D721Med (cell line): Measurements from ENCODE around the gene VSTM2A.

ENCODE experiments used
- DNase-seq: peaks from one replicate; pipeline ENCODE4 v3.0.0; 2011; ENCODE audit warnings: low spot score; ENCODE audit not compliant: insufficient read length
- FAIRE-seq: peaks from 2 replicates; lab custom pipeline; 2011; peaks lifted over from hg19 to GRCh38; lab: Jason Lieb, UNC
- TF ChIP-seq, protein P1 (sequence below): IDR thresholded peaks from 2 replicates; pipeline ENCODE4 v1.5.1; 2012; ENCODE audit warnings: mild to moderate bottlenecking, control low read depth; ENCODE audit not compliant: insufficient read depth; ENCODE audit errors: missing control alignments

The VSTM2A gene

DNA sequence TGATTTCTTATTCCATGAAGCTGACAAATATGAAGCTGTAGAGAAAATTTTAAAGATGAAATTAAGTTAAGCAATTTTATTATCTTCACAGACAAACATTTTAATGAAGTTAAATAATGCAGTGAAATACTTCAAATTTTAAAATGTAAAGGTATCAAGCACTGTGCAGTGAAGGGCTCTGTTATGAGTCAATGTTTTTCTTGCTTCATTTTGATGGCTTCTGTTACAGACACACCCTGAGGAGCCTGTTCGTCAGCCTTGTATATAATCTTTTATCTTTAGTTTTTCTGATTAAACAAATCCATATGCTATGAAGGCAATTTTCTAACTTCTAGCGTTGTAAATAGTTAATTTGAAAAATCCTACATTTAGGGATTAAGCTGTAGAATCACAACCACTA, 18.5 kb downstream of the VSTM2A start:
- FAIRE-seq (no peak), DNase-seq (no peak)
- TF ChIP-seq, protein P1, sequence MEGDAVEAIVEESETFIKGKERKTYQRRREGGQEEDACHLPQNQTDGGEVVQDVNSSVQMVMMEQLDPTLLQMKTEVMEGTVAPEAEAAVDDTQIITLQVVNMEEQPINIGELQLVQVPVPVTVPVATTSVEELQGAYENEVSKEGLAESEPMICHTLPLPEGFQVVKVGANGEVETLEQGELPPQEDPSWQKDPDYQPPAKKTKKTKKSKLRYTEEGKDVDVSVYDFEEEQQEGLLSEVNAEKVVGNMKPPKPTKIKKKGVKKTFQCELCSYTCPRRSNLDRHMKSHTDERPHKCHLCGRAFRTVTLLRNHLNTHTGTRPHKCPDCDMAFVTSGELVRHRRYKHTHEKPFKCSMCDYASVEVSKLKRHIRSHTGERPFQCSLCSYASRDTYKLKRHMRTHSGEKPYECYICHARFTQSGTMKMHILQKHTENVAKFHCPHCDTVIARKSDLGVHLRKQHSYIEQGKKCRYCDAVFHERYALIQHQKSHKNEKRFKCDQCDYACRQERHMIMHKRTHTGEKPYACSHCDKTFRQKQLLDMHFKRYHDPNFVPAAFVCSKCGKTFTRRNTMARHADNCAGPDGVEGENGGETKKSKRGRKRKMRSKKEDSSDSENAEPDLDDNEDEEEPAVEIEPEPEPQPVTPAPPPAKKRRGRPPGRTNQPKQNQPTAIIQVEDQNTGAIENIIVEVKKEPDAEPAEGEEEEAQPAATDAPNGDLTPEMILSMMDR: no peak

DNA sequence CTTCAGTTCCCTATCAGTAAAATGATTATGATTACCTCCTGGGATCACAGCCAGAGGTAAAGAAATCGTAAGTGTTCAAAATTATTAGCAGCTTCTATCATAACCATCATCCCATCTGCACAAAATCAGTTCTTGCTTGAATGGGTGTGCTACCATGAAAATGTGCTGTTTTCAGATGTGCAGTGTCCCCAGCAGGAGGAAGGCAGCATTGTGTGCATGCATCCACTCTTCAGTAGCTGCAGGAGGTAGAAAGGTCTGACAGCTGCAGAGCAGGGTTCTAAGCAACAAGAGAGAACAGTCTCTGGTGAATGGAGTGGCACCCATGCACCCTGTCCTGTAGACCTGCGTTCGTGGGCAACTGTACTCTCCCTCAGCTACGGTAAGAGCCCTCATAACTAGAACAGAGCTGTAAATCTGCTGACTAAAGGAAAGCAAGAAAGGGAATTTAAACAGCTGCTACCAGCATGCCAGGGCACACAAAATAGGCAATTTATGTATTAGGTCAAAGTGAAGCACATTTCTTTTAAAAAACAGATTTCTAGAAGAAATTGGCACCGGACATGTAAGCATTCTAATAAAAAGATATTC, 21.2 kb downstream of the VSTM2A start:
- TF ChIP-seq, protein P1: no peak
- no peak for FAIRE-seq
- DNase-seq: no peak

DNA sequence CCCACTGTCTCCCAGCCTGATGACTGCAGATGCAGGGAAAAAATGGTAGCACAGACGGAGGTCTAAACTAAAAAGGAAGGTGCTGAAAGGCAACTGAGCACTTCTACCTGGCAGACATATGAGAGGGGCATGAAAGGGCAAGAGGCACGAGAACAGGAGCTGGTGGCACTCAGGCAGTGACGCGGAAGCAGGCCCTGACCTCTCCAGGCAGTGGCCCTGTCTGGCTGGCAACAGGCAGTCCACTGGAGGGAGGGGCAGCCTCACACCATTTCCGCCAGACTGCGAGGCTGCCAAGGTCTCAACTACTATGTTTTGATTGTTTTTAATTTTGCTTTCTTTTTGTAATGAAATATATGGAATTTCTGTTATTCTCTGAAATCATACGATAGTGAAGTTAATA, 23.3 kb downstream of the VSTM2A start:
- TF ChIP-seq, protein P1: no peak
- DNase-seq: no peak
- no peak for FAIRE-seq

DNA sequence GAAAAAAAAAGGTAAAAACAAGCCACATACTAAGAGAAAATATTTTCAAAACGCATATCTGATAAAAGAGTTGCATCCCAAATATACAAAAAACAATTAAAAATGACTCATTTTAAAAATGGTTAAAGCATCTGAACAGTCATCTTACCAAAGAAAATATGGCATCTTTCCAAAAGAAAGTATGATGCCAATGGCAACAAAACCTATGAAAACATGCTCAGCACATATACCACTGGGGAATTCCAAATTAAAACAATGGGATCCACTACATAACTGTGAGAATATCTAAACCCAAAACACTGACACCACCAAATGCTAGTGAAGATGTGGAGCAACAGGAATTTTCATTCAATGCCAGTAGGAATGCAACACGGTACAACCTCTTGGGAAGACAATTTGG, 39.3 kb downstream of the VSTM2A start:
- no peak for DNase-seq
- FAIRE-seq: no peak
- TF ChIP-seq, protein P1: no peak

DNA sequence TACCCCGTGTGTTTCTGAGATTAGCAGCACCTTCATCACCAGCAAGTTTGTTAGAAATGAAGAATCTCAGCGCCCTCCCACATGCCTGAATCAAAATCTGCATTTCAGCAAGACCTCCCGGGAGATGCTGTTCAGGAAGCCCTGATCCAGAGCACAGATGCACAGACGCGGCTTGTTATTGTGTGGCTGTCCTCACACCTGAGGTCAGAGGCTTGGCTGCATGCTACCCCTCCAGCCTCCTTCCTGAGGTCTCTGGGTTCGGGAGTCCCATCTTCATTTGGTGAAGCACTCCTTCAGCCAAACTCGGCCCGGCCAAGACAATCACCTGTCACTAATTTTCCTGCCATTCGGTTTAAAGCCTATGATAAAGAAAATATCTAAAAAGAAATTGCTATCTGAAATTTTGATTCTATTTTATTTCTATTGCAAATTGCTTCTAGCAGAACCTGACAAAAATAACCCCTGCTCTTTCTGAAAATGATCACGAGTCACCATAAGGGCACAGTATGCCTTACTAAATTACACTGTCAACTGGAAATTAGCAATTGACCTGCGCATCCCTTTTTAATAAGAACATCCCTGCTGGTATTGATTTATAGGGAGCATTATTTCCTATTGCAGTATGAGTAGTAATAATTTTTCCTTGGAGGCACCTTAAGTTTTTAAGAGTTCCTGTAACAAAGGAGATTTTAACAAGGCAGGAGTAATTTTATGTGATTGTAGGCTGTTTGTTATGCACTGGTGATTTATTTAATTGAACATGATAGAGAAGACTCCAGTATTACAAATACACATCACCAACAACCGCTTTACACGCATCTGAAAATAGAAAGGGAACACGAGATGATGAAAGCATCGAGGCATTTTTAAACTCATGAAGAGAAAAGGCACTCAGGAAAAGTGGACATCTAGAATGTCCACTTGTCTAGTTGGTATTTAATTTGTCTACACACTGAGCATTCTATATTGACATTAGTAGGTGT, 49.5 kb downstream of the VSTM2A start:
- FAIRE-seq: no peak
- TF ChIP-seq, protein P1: no peak
- DNase-seq: no peak

DNA sequence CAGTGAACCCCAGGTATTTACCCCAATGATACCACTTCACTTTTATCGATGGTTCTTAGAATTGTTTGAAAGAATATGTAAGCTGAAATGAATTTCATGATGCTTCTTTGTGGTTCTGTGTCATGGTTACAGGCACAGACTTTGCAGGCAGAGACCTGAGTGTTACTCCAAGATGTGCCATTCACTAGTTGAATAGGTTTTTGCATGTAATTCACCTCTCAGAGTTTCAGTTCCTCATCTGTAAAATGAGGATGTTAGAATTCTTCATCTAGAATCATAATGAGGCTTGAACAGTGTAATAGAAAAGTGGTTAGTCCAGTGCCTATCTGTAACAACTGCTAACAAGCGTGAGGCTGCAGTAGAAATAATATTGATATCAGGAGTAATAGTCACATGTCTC, 54.6 kb downstream of the VSTM2A start:
- TF ChIP-seq, protein P1: no peak
- no peak for FAIRE-seq
- DNase-seq: no peak
